ENCODE results near the gene ZFYVE28.

ZFYVE28 gene

DNA sequence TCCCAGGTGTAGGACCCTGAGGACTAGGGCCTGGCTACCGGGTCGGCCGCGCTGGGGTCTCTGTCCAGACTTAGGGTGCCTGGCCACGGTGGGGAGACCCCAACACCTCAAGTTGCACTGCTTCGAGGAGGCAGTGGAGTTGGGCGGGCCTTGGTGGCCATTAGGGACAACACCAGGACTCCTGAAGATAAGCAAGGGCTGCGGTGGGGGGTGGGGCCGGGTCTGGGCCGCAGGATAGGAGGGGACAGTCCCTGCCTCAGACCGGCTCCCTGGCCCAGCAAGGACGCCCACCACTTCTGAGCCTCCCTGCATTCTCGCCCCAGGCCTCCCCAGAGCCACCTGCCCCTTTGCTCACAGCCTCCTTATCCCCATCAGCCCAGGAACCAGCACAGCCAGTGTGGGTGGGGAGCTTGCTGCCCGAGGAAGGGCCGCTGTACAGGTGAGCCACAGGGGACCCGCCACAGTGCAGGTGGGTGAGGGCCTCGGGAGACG is 151.1 kb downstream of the ZFYVE28 start:
- no peak for DNase-seq

GRCh38 chr4:2266821-2267220 is 151.6 kb downstream of the ZFYVE28 start:
- no peak for DNase-seq

DNA sequence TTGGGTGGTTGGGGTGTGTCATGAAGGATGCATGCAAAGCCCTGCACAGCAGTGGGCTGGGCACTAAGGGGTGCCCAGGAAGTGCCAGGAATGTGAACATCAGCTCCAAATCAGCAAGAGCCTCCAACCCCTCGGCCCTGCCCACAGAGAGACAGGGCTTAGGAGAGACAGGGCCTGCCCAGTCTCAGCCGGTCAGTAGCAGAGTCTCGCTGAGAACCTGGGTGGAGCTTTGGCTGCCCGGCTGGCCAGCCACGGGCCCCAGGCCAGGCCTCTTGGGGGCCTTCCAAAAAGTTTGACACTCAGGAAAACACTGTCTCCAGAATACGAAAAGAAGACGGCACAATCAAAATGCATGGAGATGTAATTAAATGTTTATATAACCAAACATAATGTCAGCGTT is 152.3 kb downstream of the ZFYVE28 start:
- no peak for DNase-seq

DNA sequence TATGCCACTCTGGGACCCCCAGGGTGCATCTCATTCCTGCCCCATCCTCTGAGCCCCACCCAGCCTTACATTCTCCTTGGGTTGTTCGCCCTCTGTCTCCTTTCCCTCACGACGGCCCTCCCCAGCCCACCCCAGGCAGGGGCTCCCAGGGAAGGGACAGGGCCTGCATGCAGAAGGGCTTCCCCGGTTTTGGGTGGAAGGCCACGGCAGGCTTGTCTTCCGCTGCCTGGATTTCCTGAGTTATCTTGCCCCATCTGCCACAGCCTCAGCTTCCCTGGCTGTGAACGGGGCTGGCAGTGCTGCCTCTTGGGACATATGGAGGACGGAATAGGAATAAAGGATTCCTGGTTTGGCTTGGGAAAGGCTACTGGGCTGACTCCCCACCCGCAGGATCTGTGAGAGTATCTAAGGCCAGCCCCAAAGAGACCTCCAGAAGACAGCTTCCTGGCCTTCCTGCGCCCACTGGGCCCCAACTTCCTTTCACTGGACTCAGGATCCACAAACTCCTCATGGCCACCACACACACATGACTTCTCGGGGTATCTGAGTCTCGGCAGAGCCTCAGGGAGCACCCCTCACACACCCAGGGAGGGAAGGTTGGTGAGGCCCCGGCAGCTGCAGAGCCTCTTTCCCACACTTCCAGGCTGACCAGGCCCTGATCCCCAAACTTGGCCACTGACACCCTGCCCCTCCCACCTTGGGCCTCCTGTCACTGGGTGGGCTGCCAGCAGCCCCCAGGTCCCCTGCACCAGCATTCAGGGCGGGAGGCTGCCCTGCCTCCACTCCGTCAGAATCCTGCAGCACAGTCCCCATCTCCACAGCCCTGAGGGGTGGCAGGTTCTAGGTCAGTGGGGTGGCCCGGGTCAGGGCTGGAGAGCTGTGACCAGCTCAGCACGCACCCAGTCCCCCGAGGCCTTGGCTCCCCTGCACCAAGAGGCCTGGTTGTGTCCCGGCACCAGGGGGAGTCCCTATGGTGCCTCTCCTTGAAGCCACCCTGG is 153.0 kb downstream of the ZFYVE28 start:
- DNase-seq, result no peak

DNA sequence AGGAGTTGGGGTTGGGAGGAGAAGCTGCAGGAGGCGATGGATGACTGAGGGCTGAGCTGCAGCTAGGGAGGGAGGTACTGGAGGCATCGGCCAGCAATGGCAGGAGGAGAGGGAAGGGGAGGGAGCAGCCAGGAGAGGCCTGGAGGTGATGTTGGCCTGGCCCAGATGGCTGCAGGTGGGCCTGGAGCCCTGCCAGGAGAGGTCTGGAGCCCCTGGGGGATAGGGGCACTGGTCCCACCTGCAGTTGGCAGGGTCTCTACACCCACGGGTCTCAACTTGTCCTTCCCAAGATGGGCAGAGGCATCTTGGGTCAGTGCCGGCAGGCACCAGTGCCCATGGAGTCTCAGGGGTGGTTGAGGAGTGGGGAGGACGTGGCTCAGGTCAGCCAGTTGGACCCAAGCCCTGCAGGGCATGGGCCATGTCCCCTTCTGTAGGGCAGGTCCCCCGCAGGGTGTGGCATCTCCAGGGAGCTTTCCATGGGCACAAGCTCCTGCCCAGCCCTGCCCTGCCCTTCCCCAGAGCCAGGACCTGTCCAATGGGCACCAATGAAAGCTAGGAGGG is 153.9 kb downstream of the ZFYVE28 start:
- no peak for DNase-seq

DNA sequence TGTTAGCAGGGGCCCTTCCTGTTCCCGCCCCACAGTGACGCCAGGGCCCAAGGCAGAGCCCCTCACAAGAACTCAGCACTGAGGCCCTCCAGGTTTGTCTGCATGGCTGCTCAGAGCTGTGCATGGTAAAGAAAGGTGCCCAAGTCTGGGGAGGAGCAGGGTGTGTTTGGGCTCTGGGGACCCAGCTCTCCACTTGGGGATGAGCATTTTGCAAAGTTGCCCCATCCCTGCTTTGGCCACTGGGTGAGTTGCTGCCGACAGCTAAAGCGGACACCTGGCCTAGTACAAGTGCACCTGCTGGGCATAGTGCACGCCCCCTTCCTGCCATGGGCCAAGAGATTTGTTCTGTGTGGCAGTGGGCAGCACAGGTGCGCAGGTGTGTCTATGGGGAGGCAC is 154.5 kb downstream of the ZFYVE28 start:
- DNase-seq, result no peak

DNA sequence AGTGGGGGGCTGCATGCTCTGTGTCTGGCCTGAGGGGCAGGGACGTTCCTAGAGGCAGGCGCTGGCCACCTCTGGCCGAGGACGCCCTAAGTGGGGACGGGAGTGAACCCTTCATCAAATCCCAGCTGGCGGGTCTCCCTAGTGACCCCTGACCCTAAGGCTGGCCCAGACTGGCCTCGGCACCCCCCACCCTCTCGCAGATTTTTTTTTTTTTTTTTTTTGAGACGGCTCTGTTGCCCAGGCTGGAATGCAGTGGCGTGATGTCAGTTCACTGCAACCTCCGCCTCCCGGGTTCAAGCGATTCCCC is 155.5 kb downstream of the ZFYVE28 start:
- DNase-seq, result no peak

DNA sequence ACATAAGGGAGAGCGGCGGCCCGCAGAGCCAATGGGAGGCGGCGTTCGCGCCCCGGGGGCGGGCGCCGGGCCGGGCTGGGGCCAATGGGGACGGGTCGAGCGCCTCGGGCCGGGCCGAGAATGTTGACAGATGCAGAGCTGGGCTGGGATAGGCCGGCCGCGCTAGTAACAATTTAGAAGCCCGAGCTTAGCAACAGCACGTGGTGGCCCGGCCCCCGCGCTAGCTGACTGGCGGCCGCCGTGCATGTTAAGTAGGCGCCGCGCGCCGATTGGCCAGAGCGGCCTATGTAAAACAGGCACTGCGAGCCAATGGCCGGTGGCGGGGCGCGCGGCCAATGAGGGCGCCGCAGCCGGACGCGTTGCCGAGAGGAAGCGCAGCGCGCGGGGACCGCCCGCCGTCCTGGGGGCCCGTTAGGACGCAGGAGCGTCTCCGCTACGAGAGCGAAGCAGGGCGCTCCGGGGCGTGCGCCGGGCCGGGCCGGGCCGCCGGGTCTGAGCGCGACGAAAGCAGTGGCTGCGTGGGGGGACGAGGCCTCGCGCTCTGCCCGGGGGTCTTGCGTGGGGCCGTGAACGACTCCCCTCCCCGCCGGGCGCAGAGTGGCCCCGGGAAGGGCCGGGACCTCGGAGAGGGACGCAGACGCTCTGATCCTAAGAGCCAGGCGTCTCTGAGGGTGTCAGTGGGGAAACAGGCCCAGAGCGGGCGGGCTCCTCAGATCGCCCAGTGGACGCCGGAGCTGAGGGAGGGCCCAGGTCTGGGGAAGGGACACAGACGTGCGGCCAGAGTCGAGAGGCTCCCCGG is 156.1 kb downstream of the ZFYVE28 start:
- peak; percentile 93 to 98 for DNase-seq

DNA sequence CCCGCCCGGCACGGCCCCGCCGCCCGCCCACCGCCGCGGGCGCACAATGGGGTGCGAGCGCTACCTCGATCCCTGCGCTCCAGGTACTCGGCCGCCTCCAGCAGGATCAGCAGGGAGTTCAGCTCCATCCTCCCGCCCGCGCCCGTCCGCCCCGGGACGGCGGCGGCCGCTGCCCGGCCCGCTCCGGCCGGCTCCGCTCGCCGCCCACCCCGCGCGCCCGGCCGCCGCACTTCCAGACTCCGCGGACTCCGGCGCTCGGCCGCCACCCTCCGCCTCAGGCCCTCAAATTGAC is 156.6 kb downstream of the ZFYVE28 start, which contains the start of gene MXD4:
Gene MXD4, minus strand, starts transcription at position 257 of the 292 bp plus-strand sequence. Its CDS starts 129 bp downstream, at position 128.
- DNase-seq, result no peak

GRCh38 chr4:2261110-2261852 is 157.2 kb downstream of the ZFYVE28 start:
- peak in 1 of 2 experiments; percentile 15 for DNase-seq

DNA sequence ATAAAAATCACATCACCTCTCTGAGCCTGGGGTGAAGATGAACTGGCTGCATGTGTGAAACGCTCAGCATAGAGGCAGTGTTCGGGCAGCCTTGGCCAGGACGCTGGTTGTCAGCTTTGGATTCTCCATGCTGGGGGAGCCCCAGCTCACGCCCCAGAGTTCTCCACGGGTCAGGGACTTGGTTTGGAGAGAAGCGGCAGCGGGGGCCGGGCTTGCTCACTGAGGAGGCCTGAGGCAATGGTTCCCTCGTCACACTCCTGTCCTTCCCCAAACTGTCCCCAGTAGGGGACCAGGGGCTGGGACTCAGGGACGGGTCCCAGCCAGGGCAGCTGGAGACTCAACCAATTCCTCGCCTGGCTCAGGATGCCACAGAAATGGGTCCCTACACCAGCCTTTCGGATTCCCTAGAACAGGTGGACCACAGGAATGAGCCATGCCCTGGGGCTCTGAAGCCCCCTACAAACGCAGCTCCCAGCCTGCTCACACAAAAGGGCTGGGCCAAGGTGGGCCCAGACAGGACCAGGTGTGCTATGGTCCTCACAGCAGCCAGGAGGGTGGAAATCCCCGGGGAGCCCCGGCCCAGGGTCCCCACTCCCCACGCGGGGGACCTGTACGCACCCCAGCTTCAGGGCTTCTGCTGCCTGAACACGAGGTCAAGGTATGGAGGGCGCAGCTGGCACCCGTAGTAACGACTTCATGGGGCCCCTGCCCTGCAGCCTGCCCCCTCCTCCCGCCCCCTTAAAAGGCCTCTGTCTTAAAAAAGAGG is 157.9 kb downstream of the ZFYVE28 start:
- no peak for DNase-seq

DNA sequence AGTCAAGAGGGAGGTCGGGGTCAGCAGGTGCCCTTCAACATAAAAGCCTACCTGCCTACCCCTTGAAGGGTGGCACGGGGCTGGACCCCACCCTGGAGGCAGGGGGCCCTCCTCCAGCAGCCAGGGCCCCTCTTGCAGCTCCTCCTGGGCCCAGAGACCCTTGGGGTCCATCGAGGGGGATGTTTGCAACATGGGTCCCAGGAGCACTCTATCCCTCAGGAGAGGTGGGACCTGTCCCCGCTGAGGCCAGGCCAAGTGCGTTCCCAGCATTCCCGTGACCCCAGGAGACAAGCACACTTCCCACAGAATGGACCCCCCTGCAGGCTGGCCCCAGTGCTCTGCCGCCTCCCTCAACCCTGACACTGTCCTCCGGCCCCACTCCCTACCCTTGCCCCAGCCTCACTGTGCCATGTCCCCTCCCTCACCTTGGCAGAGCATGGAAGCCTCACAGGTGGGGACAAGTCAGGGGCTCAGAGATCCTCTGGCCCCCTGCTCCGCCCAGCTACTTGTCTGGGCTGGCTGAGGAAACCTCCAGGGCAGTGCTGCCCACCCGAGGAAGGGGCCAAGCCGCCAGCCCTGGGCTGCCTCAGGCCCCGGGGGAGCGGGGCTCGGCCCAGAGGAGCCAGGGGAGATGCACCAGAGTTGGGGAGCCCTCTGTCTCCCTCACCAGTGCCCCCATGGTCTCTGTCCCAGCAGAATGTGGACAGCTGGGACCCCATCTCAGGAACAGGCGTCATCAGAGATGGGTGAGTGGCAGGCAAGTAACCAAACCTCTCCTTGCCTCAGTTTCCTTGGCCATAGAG is 158.7 kb downstream of the ZFYVE28 start:
- DNase-seq, result no peak

- DNase-seq, result no peak
Observed at GRCh38 chr4:2259036-2259540, 159.4 kb downstream of the ZFYVE28 start.

DNA sequence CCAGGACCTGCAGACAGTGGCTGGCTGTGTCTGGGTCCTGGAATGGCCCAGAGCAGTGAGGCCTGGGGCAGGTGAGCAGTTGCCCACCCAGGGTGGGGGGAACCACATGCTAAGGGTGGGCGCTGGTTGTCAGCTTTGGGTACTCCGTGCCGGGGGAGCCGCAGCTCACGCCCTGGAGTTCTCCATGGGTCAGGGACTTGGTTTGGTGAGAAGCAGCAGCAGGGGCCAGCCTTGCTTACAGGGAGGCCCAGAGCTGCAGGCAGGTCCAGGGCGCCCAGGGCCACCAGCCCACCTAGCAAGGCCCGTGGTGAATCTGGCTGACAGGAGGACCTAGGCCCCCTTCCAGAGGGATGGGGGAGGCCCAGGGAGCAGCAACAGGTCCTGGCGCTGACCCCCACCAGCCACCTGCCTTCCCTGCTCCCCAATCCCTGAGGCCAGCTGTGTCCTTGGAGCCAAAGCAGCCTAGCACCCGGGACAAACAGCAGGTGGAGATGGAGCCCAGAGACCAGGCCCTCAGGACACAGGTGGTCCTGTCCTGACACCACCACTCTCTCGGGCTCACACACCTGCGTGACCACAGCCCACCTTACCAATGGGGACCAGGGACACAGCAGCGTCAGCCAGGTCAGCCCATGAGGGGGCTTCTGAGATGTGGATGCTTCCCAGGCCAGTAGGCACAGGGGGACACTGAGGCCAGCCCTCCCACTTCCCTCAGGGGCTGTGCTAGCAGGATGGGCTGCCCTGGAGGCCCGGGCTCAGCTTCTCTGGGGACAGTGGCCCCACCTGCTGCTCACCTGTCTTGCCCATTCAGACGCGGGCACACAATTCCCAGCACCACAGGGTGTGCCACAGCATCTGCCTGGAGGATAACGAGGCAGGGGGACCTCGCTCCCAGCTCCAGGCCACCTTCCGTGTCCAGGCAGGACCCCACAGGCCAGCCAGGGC is 160.1 kb downstream of the ZFYVE28 start:
- no peak for DNase-seq

GRCh38 chr4:2257361-2258081 is 160.9 kb downstream of the ZFYVE28 start:
- no peak for DNase-seq

- DNase-seq, result no peak
Observed at GRCh38 chr4:2256781-2257191, 161.7 kb downstream of the ZFYVE28 start.

DNA sequence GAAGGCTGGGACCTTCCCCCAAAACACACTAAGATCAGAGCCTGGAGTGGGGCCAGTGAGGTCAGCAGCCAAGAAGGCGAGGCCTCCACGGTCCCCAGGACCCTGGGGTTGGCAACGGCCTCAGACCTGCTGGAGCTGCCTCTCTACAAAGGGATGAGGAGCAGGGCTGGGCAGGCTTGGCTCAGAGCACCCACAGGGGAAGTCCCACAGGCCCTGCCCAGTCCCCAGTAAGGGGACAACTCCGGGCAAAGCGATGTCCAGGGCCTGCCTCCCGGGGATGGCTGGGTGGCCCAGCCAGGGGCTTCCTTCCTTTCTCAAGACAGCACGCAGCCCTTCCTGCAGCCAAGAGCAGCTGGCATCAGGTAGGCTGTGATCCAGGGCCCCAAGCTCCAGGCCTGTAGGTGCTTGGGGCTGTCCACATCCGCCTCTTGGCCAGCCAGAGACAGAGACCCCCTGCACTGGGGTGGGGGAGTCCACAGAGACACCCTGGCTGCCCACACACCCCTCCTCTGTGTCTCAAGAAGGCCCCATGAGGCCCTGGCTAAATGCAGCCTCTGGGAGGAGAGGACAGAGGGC is 162.2 kb downstream of the ZFYVE28 start:
- DNase-seq, result no peak

GRCh38 chr4:2255501-2256155 is 162.8 kb downstream of the ZFYVE28 start:
- DNase-seq, result no peak
